Mesenchymal stem cell (in vitro differentiated cells and primary cell): Measurements from ENCODE around the gene DRAXIN. TPM values are rescaled to one million over a fixed set of nuclear protein-coding genes. Genes with fewer than 3 reads are reported as not detected.
A peak's percentile ranks its signal among the peaks of the same experiment; 100 is the strongest.
"Not testable (repeated sequence)": the region's sequence is repeated elsewhere in the genome, so short reads cannot be mapped to it uniquely, and the experiment has no call there.

Experiments
- DNase-seq: peaks from one replicate; pipeline ENCODE4 v3.0.0-alpha.2; 2013
- H2AFZ ChIP-seq: one replicate; pipeline ENCODE4 v1.6.1; 2013; ENCODE audit warnings: low read depth, mild to moderate bottlenecking, control low read depth, inconsistent platforms, low read length, moderate library complexity
- H2AK5ac ChIP-seq: 2 replicates; pipeline ENCODE4 v1.6.1; 2013; ENCODE audit warnings: low read length, moderate library complexity, mild to moderate bottlenecking, inconsistent platforms; ENCODE audit not compliant: severe bottlenecking
- H2BK120ac ChIP-seq: one replicate; pipeline ENCODE4 v1.6.1; 2013; ENCODE audit warnings: low read depth, mild to moderate bottlenecking, inconsistent platforms, low read length, moderate library complexity
- H2BK12ac ChIP-seq, 2 experiments: one replicate each; pipeline ENCODE4 v1.6.1; 2013; ENCODE audit warnings: inconsistent platforms in 2 of 2, low read length in 2 of 2, mild to moderate bottlenecking in 2 of 2, moderate library complexity in 2 of 2, control low read depth in 1 of 2
- H2BK15ac ChIP-seq: one replicate; pipeline ENCODE4 v1.6.1; 2013; ENCODE audit warnings: mild to moderate bottlenecking, low read depth, inconsistent platforms; ENCODE audit not compliant: poor library complexity, severe bottlenecking
- H2BK5ac ChIP-seq: 2 replicates; pipeline ENCODE4 v1.6.1; 2013; ENCODE audit warnings: low read depth, mild to moderate bottlenecking, low read length, control low read depth, inconsistent platforms; ENCODE audit not compliant: poor library complexity, severe bottlenecking
- H3K14ac ChIP-seq, 2 experiments: one replicate each; pipeline ENCODE4 v1.6.1; 2013; ENCODE audit warnings: inconsistent platforms in 2 of 2, low read length in 2 of 2, control low read depth in 1 of 2, mild to moderate bottlenecking in 1 of 2, moderate library complexity in 1 of 2
- H3K18ac ChIP-seq, 2 experiments: one replicate each; pipeline ENCODE4 v1.6.1; 2013; ENCODE audit warnings: inconsistent platforms in 2 of 2, low read length in 2 of 2, control low read depth in 1 of 2, low read depth in 1 of 2, mild to moderate bottlenecking in 1 of 2
- H3K23ac ChIP-seq, 2 experiments: one replicate each; pipeline ENCODE4 v1.6.1; 2013; ENCODE audit warnings: inconsistent platforms in 2 of 2, low read length in 2 of 2, mild to moderate bottlenecking in 2 of 2, moderate library complexity in 2 of 2, control low read depth in 1 of 2
- H3K27ac ChIP-seq: 2 replicates; pipeline ENCODE4 v1.5.1; 2013; ENCODE audit warnings: mild to moderate bottlenecking, moderate library complexity, low read length, control low read depth, inconsistent platforms; ENCODE audit not compliant: poor library complexity, severe bottlenecking
- H3K27me3 ChIP-seq, 2 experiments: 2 replicates each; pipeline versions ENCODE4 v1.6.1 to v1.7.0; 2013; ENCODE audit warnings: low read length in 2 of 2, mild to moderate bottlenecking in 2 of 2, moderate library complexity in 2 of 2, control low read depth in 1 of 2, inconsistent platforms in 1 of 2; ENCODE audit not compliant: control insufficient read depth in 1 of 2, insufficient read depth in 1 of 2
- H3K36me3 ChIP-seq, 2 experiments: 2 replicates each; pipeline versions ENCODE4 v1.6.1 to v1.7.0; 2013; ENCODE audit warnings: low read length in 2 of 2, control low read depth in 1 of 2, inconsistent platforms in 1 of 2, low read depth in 1 of 2, mild to moderate bottlenecking in 1 of 2; ENCODE audit not compliant: insufficient read depth in 2 of 2, control insufficient read depth in 1 of 2
- H3K4ac ChIP-seq, 2 experiments: one replicate each; pipeline ENCODE4 v1.6.1; 2013; ENCODE audit warnings: inconsistent platforms in 2 of 2, low read length in 2 of 2, mild to moderate bottlenecking in 2 of 2, moderate library complexity in 2 of 2, control low read depth in 1 of 2, low read depth in 1 of 2
- H3K4me1 ChIP-seq: 2 replicates; pipeline ENCODE4 v1.6.1; 2013; ENCODE audit warnings: low read depth, low read length, control low read depth; ENCODE audit not compliant: control insufficient read depth, insufficient read depth
- H3K4me2 ChIP-seq: 2 replicates; pipeline ENCODE4 v1.6.1; 2013; ENCODE audit warnings: low read length, mild to moderate bottlenecking, inconsistent platforms; ENCODE audit not compliant: poor library complexity, severe bottlenecking
- H3K4me3 ChIP-seq, 2 experiments: 2 replicates each; pipeline versions ENCODE4 v1.5.1 to v1.7.0; 2013; ENCODE audit warnings: low read length in 2 of 2, mild to moderate bottlenecking in 2 of 2, control low read depth in 1 of 2, low read depth in 1 of 2; ENCODE audit not compliant: insufficient read depth in 1 of 2
- H3K79me1 ChIP-seq: replicated peaks from 2 replicates; pipeline ENCODE4 v1.6.1; 2013; ENCODE audit warnings: mild to moderate bottlenecking, control low read depth, low read length, inconsistent platforms; ENCODE audit not compliant: poor library complexity, severe bottlenecking
- H3K9ac ChIP-seq: 2 replicates; pipeline ENCODE4 v1.7.0; 2013; ENCODE audit warnings: mild to moderate bottlenecking, low read length, moderate library complexity
- H3K9me3 ChIP-seq: 2 replicates; pipeline ENCODE4 v1.7.0; 2013; ENCODE audit warnings: mild to moderate bottlenecking, low read length; ENCODE audit not compliant: control insufficient read depth
- H4K8ac ChIP-seq: one replicate; pipeline ENCODE4 v1.6.1; 2013; ENCODE audit warnings: inconsistent platforms, mild to moderate bottlenecking, low read length, moderate library complexity
- H4K91ac ChIP-seq: one replicate; pipeline ENCODE4 v1.6.1; 2013; ENCODE audit warnings: mild to moderate bottlenecking, low read length, inconsistent platforms
- WGBS: methylation state at CpG from one replicate; pipeline ENCODE4 v1.1.7; 2013; ENCODE audit warnings: mixed read lengths; 5-methylcytosine and 5-hydroxymethylcytosine counted together
- polyA plus RNA-seq, 2 experiments: library from polyadenylated mRNA; stranded (reverse); fragments of 200-250 nt; gene quantifications; one replicate each; pipeline ENCODE4 v1.2.3, GENCODE V29; 2013

DRAXIN gene
- not detected for polyA plus RNA-seq (2013, experiment 1 of 2)
- under 0.01 TPM for polyA plus RNA-seq (2013, experiment 2 of 2)

- Histone ChIP-seq H3K9ac (peak within 1 kb of the TSS; percentile 11), H2AFZ (no peak within 1 kb of the TSS), H3K23ac (no peak within 1 kb of the TSS), H3K27me3 (peaks cover 70 to 71% of the 10 kb centered on the region in 2 experiments), H4K91ac (no peak within 1 kb of the TSS), H3K79me1 (no peaks in the 10 kb centered on the region), H2BK5ac (no peak within 1 kb of the TSS), H3K27ac (no peak within 1 kb of the TSS), H3K4me2 (peak within 1 kb of the TSS; percentile 62), H2BK15ac (no peak within 1 kb of the TSS), H4K8ac (no peak within 1 kb of the TSS), H3K18ac (no peak within 1 kb of the TSS), H2AK5ac (no peak within 1 kb of the TSS), H3K4me1 (peaks cover 29% of the 10 kb centered on the region), H3K9me3 (no peaks in the 10 kb centered on the region), H3K14ac (no peak within 1 kb of the TSS), H2BK120ac (no peak within 1 kb of the TSS), H2BK12ac (no peak within 1 kb of the TSS), H3K4me3 (peak within 1 kb of the TSS in 1 of 2 experiments; percentile 28), H3K4ac (no peak within 1 kb of the TSS), H3K36me3 (peaks cover 0 to 3% of the 10 kb centered on the region in 2 experiments)
- DNase-seq: no peak
- 1% methylated on average over 25 of the region's 78 CpGs for WGBS
Observed at GRCh38 chr1:11691302-11691914, at the start of gene DRAXIN. Gene DRAXIN (plus strand): TSS chr1:11691710. CDS start chr1:11706259, 14,549 bp downstream.

GRCh38 chr1:11641776-11642305 lies 49.7 kb upstream of the DRAXIN start:
- Histone ChIP-seq H3K4me1 (no peaks in the 10 kb centered on the region), H2BK120ac (no peak overlapping the region), H3K4ac (no peak overlapping the region), H3K36me3 (no peaks in the 10 kb centered on the region), H3K18ac (no peak overlapping the region), H4K8ac (no peak overlapping the region), H3K9me3 (no peaks in the 10 kb centered on the region), H4K91ac (no peak overlapping the region), H3K4me3 (no peak overlapping the region), H3K14ac (no peak overlapping the region), H3K27me3 (peaks cover 18 to 71% of the 10 kb centered on the region in 2 experiments), H2AFZ (no peak overlapping the region), H3K79me1 (no peaks in the 10 kb centered on the region), H3K23ac (no peak overlapping the region), H2AK5ac (no peak overlapping the region), H3K9ac (no peak overlapping the region), H3K27ac (no peak overlapping the region), H2BK12ac (no peak overlapping the region), H3K4me2 (no peak overlapping the region), H2BK5ac (no peak overlapping the region), H2BK15ac (no peak overlapping the region)
- 68% methylated on average over 5 of the region's 5 CpGs for WGBS
- no peak for DNase-seq

- H3K9me3 ChIP-seq, H3K9ac ChIP-seq, H2BK15ac ChIP-seq, H3K14ac ChIP-seq, H3K36me3 ChIP-seq, H3K4me3 ChIP-seq, H3K4ac ChIP-seq, H2BK5ac ChIP-seq, H2AK5ac ChIP-seq, H2BK12ac ChIP-seq, H3K79me1 ChIP-seq, H3K4me2 ChIP-seq, H3K18ac ChIP-seq, H4K8ac ChIP-seq, H3K4me1 ChIP-seq, H2BK120ac ChIP-seq, H3K27ac ChIP-seq, H3K23ac ChIP-seq, H2AFZ ChIP-seq, H4K91ac ChIP-seq: not testable (repeated sequence)
- peak; percentile 63 for DNase-seq
- 52% methylated on average over 14 of the region's 18 CpGs for WGBS
- peaks cover 18 to 70% of the 10 kb centered on the region in 2 experiments for H3K27me3 ChIP-seq
Observed at GRCh38 chr1:11642418-11643017, 49.0 kb upstream of the DRAXIN start.

- Histone ChIP-seq H3K4me2 (no peak overlapping the region), H3K9ac (no peak overlapping the region), H3K27me3 (peaks cover 11 to 68% of the 10 kb centered on the region in 2 experiments), H2AFZ (no peak overlapping the region), H4K91ac (no peak overlapping the region), H3K4me3 (no peak overlapping the region), H2BK15ac (no peak overlapping the region), H3K79me1 (no peaks in the 10 kb centered on the region), H3K36me3 (peaks cover 0 to 5% of the 10 kb centered on the region in 2 experiments), H2BK5ac (no peak overlapping the region), H3K23ac (no peak overlapping the region), H3K27ac (no peak overlapping the region), H3K18ac (no peak overlapping the region), H3K4ac (no peak overlapping the region), H2BK120ac (no peak overlapping the region), H2BK12ac (no peak overlapping the region), H3K9me3 (no peaks in the 10 kb centered on the region), H3K4me1 (no peaks in the 10 kb centered on the region), H4K8ac (no peak overlapping the region), H2AK5ac (no peak overlapping the region), H3K14ac (no peak overlapping the region)
- WGBS: 75% methylated on average over 5 of the region's 5 CpGs
- DNase-seq: no peak
Observed at GRCh38 chr1:11643782-11644181, 47.7 kb upstream of the DRAXIN start.
